Measurements from ENCODE around the gene RNF166. TPM values are rescaled to one million over a fixed set of nuclear protein-coding genes. Genes with fewer than 3 reads are reported as not detected.

The RNF166 gene
- total RNA-seq, 1 experiment from 2014 or later: 46.2 TPM

- no peak for TF ChIP-seq KAT7 (CRISPR knock-in tag; IDR thresholded peaks at IDR 0.05; ENCODE audit: borderline replicate concordance)
- TF ChIP-seq, protein P1, sequence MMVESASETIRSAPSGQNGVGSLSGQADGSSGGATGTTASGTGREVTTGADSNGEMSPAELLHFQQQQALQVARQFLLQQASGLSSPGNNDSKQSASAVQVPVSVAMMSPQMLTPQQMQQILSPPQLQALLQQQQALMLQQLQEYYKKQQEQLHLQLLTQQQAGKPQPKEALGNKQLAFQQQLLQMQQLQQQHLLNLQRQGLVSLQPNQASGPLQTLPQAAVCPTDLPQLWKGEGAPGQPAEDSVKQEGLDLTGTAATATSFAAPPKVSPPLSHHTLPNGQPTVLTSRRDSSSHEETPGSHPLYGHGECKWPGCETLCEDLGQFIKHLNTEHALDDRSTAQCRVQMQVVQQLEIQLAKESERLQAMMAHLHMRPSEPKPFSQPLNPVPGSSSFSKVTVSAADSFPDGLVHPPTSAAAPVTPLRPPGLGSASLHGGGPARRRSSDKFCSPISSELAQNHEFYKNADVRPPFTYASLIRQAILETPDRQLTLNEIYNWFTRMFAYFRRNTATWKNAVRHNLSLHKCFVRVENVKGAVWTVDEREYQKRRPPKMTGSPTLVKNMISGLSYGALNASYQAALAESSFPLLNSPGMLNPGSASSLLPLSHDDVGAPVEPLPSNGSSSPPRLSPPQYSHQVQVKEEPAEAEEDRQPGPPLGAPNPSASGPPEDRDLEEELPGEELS (CRISPR knock-in tag; IDR thresholded peaks at IDR 0.05): no peak
- peak; percentile 10; the same call in 1 of the 2 replicates for TF ChIP-seq ZNF317 (CRISPR knock-in tag; IDR thresholded peaks at IDR 0.05; ENCODE audit: borderline replicate concordance, low read depth)
- no peak for TF ChIP-seq NR1H2 (CRISPR knock-in tag; IDR thresholded peaks at IDR 0.05)
- TF ChIP-seq, protein P2, sequence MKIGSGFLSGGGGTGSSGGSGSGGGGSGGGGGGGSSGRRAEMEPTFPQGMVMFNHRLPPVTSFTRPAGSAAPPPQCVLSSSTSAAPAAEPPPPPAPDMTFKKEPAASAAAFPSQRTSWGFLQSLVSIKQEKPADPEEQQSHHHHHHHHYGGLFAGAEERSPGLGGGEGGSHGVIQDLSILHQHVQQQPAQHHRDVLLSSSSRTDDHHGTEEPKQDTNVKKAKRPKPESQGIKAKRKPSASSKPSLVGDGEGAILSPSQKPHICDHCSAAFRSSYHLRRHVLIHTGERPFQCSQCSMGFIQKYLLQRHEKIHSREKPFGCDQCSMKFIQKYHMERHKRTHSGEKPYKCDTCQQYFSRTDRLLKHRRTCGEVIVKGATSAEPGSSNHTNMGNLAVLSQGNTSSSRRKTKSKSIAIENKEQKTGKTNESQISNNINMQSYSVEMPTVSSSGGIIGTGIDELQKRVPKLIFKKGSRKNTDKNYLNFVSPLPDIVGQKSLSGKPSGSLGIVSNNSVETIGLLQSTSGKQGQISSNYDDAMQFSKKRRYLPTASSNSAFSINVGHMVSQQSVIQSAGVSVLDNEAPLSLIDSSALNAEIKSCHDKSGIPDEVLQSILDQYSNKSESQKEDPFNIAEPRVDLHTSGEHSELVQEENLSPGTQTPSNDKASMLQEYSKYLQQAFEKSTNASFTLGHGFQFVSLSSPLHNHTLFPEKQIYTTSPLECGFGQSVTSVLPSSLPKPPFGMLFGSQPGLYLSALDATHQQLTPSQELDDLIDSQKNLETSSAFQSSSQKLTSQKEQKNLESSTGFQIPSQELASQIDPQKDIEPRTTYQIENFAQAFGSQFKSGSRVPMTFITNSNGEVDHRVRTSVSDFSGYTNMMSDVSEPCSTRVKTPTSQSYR (CRISPR knock-in tag; IDR thresholded peaks at IDR 0.05): peak; percentile 45; the same call in 1 of the 2 replicates
- TF ChIP-seq SMAD4 (CRISPR knock-in tag; IDR thresholded peaks at IDR 0.05): no peak
- no peak for TF ChIP-seq AR (CRISPR knock-in tag; IDR thresholded peaks at IDR 0.05)
- no peak for TF ChIP-seq ZNF671 (CRISPR knock-in tag; IDR thresholded peaks at IDR 0.05)
- TF ChIP-seq, protein P3, sequence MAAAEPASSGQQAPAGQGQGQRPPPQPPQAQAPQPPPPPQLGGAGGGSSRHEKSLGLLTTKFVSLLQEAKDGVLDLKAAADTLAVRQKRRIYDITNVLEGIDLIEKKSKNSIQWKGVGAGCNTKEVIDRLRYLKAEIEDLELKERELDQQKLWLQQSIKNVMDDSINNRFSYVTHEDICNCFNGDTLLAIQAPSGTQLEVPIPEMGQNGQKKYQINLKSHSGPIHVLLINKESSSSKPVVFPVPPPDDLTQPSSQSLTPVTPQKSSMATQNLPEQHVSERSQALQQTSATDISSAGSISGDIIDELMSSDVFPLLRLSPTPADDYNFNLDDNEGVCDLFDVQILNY (CRISPR knock-in tag; IDR thresholded peaks at IDR 0.05): peak; percentile 58; the same call in 1 of the 2 replicates
- peak; percentile 99 for TF ChIP-seq CTCF (IDR thresholded peaks at IDR 0.05)
- no peak for TF ChIP-seq ATF1 (CRISPR knock-in tag; IDR thresholded peaks at IDR 0.05)
Measured at GRCh38 chr16:88737298-88738150, 31.3 kb upstream of the RNF166 start (continued).

GRCh38 chr16:88736496-88736895 lies 30.3 kb upstream of the RNF166 start:
- H3K4me1 Mint-ChIP-seq: no peaks in the 10 kb centered on the region
- no peak overlapping the region for H3K27ac Mint-ChIP-seq
- DNase-seq (ENCODE audit: low spot score): no peak
- ChIA-PET POLR2A (no interaction called here), CTCF (interaction anchor here (0.6 to 4.1 kb wide), 31 partner anchors 10 to 504 kb away, joined by 3 to 185 read pairs (median 20); partner anchors contain the start of genes CDT1, CTU2, MVD and PIEZO1)
- H3K27me3 Mint-ChIP-seq (ENCODE audit: low read depth): no peaks in the 10 kb centered on the region
- no peak for TF ChIP-seq CREM (CRISPR knock-in tag; IDR thresholded peaks at IDR 0.05)
- no peak for TF ChIP-seq MLX (CRISPR knock-in tag; IDR thresholded peaks at IDR 0.05)
- no peak for TF ChIP-seq ZNF532 (CRISPR knock-in tag; IDR thresholded peaks at IDR 0.05; ENCODE audit: borderline replicate concordance)
- TF ChIP-seq TP53 (CRISPR knock-in tag; IDR thresholded peaks at IDR 0.05): no peak
- TF ChIP-seq SOX15 (CRISPR knock-in tag; IDR thresholded peaks at IDR 0.05): no peak
- no peak overlapping the region for H3K4me3 Mint-ChIP-seq
- H3K9me3 Mint-ChIP-seq: no peaks in the 10 kb centered on the region
- no peaks in the 10 kb centered on the region for H3K36me3 Mint-ChIP-seq
- no peak for ATAC-seq

Measured in WTC11 (cell line).